HCT116 (cell line): ENCODE results near the gene ZCCHC13.

Experiments used
- EGR1 ChIP-seq: IDR thresholded peaks from 2 replicates; pipeline ENCODE4 v1.6.1; 2012; ENCODE audit warnings: low read depth
- ELF1 ChIP-seq: IDR thresholded peaks from 2 replicates; pipeline ENCODE4 v1.6.1; 2012; ENCODE audit warnings: low read depth, borderline replicate concordance
- POLR2A ChIP-seq: IDR thresholded peaks from 2 replicates; pipeline ENCODE4 v1.7.0; 2011; ENCODE audit warnings: borderline replicate concordance; ENCODE audit not compliant: insufficient read depth, insufficient read length; ENCODE audit errors: extremely low read depth
- POLR2AphosphoS5 ChIP-seq: IDR thresholded peaks from 2 replicates; pipeline ENCODE4 v1.6.1; 2011; ENCODE audit warnings: mild to moderate bottlenecking, low read depth, low read length, moderate library complexity
- SP1 ChIP-seq: IDR thresholded peaks from 2 replicates; pipeline ENCODE4 v1.6.1; 2012; ENCODE audit warnings: low read depth
- SRF ChIP-seq: IDR thresholded peaks from 2 replicates; pipeline ENCODE4 v1.6.1; 2012; ENCODE audit warnings: low read depth
- TCF7L2 ChIP-seq: IDR thresholded peaks from 2 replicates; pipeline ENCODE4 v1.7.0; 2011; ENCODE audit warnings: borderline replicate concordance, inconsistent platforms; ENCODE audit not compliant: insufficient read depth, insufficient read length; ENCODE audit errors: extremely low read depth
- YY1 ChIP-seq: IDR thresholded peaks from 2 replicates; pipeline ENCODE4 v1.6.1; 2011; ENCODE audit warnings: low read length, low read depth, moderate library complexity, mild to moderate bottlenecking; ENCODE audit not compliant: insufficient replicate concordance; ENCODE audit errors: extremely low read depth
- ZFX ChIP-seq: fragments of 450-650 bp; IDR thresholded peaks from 2 replicates; pipeline ENCODE4 v1.6.1; 2017
- TF ChIP-seq, protein P1 (sequence below), 3 experiments: fragments of 200-600 bp in 1 of 3; sonication (generic) in 1 of 3; IDR thresholded peaks in 2 of 3; conservative IDR thresholded peaks in 1 of 3; 2 replicates each; pipeline ENCODE4 v1.5.1; 2012 to 2017; ENCODE audit warnings: low read depth in 2 of 3, low read length in 2 of 3, antibody characterized with exemption in 1 of 3, borderline replicate concordance in 1 of 3, control low read depth in 1 of 3, mild to moderate bottlenecking in 1 of 3, mixed read lengths in 1 of 3, mixed run types in 1 of 3, moderate library complexity in 1 of 3; ENCODE audit not compliant: insufficient read depth in 1 of 3

DNA sequence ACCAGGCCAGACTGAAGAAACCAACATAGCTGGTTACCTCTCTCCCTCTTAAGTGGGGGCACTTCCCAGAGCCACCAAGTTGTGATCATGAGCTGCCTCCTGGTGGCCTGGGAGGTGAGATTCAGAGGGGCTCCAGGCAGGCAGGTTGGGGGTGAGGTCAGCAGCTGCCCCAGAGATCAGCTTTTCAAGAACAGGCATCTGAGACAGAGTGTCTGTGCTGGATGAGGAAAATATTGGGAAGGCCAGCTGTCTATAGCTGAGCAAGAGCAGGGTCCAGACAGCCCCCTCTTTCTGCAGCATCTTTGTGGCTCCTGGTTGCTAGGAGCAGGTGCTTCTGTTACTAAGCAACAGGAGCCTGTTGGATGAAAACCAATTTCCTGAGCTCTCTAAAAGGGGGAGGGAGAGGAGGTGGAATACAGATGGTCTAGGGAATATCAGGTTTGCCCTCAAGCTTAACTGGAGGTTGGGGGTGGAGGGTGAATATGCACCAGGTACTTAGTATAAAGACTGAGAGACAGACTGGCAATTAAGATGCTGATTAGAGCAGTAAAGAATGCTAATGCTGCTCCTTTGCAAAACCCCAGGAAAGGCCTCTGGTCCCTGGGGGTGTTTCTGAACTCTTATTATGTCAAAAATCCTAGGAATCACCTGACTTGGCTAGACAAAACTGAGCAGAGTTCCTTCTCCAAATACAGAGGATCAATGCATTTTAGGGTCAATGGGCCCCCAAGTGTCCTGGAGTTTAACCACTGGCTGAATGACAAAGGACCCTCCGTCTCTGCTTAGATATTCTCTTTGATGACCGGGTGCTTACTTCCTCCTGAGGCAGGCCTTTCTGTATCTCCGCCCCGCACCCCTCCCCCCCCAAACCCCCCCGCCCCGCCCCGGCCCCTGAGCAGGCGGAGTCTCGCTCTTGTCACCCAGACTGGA is 21.4 kb downstream of the ZCCHC13 start:
- TF ChIP-seq YY1 (no peak), ELF1 (no peak), SRF (no peak), POLR2A (no peak), TCF7L2 (no peak), POLR2AphosphoS5 (no peak), EGR1 (no peak), ZFX (no peak), SP1 (no peak)
- TF ChIP-seq, protein P1, sequence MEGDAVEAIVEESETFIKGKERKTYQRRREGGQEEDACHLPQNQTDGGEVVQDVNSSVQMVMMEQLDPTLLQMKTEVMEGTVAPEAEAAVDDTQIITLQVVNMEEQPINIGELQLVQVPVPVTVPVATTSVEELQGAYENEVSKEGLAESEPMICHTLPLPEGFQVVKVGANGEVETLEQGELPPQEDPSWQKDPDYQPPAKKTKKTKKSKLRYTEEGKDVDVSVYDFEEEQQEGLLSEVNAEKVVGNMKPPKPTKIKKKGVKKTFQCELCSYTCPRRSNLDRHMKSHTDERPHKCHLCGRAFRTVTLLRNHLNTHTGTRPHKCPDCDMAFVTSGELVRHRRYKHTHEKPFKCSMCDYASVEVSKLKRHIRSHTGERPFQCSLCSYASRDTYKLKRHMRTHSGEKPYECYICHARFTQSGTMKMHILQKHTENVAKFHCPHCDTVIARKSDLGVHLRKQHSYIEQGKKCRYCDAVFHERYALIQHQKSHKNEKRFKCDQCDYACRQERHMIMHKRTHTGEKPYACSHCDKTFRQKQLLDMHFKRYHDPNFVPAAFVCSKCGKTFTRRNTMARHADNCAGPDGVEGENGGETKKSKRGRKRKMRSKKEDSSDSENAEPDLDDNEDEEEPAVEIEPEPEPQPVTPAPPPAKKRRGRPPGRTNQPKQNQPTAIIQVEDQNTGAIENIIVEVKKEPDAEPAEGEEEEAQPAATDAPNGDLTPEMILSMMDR (IDR thresholded peaks at IDR 0.05 in 2 of 3, conservative IDR thresholded peaks at IDR 0.05 in 1 of 3; ENCODE audit: borderline replicate concordance in 1 of 3, insufficient read depth in 1 of 3, low read depth in 2 of 3, low read length in 2 of 3): no peak
